B cell (primary cell): Measurements from ENCODE around the gene MYBPC3. TPM values are rescaled to one million over a fixed set of nuclear protein-coding genes. Genes with fewer than 3 reads are reported as not detected.
A peak's percentile ranks its signal among the peaks of the same experiment; 100 is the strongest.

Experiments used
- ATAC-seq: fragments of 200-7000 bp; cut with Tn5 transposase; one replicate; pipeline ENCODE4 v1.10.0; 2021; ENCODE audit warnings: low read depth, mild to moderate bottlenecking, moderate number of reproducible peaks, moderate library complexity
- CTCF ChIA-PET: fragments of 350-600 bp; sonication (Branson Sonifier 250); formaldehyde crosslinking; loops from one replicate; lab custom pipeline; 2021; ENCODE audit warnings: antibody characterized with exemption, inconsistent platforms; lab: Charles Lee
- POLR2A ChIA-PET: fragments of 350-600 bp; sonication (Branson Sonifier 250); formaldehyde crosslinking; loops from one replicate; lab custom pipeline; 2021; ENCODE audit warnings: antibody characterized with exemption; lab: Charles Lee
- DNase-seq: peaks from one replicate; pipeline ENCODE4 v3.0.0; 2013
- H2AFZ ChIP-seq: 2 replicates; pipeline ENCODE4 v1.6.1; 2012; ENCODE audit warnings: mild to moderate bottlenecking, low read depth, low read length; ENCODE audit not compliant: insufficient read depth, poor library complexity, severe bottlenecking
- H3K27ac ChIP-seq, 2 donors: 1 replicate in 1 of 2; 2 replicates in 1 of 2; pipeline ENCODE4 v1.5.1; 2012 to 2013; ENCODE audit warnings: low read length in 2 of 2, mild to moderate bottlenecking in 2 of 2, moderate library complexity in 1 of 2
- H3K27me3 ChIP-seq, 4 experiments: fragments of 200-600 bp in 1 of 4; sonication (generic) in 1 of 4; replicated peaks in 1 of 4; 1 replicate in 2 of 4; 2 replicates in 2 of 4; pipeline versions ENCODE4 v1.6.1 to v1.7.0; 2013 to 2016; ENCODE audit warnings: low read length in 3 of 4, mild to moderate bottlenecking in 2 of 4, mixed read lengths in 1 of 4, moderate library complexity in 1 of 4; ENCODE audit not compliant: insufficient read depth in 4 of 4, control insufficient read depth in 3 of 4; ENCODE audit errors: control extremely low read depth in 1 of 4
- H3K36me3 ChIP-seq, 2 experiments: replicated peaks in 1 of 2; 1 replicate in 1 of 2; 2 replicates in 1 of 2; pipeline versions ENCODE4 v1.6.1 to v1.7.1; 2013; ENCODE audit warnings: low read length in 1 of 2; ENCODE audit not compliant: insufficient read depth in 2 of 2, control insufficient read depth in 1 of 2; ENCODE audit errors: control extremely low read depth in 1 of 2, extremely low read depth in 1 of 2
- H3K4me1 ChIP-seq, 2 donors: fragments of 200-600 bp in 1 of 2; sonication (generic) in 1 of 2; 1 replicate in 1 of 2; 2 replicates in 1 of 2; pipeline versions ENCODE4 v1.5.1 to v1.6.1; 2013 to 2017; ENCODE audit warnings: low read length in 2 of 2; ENCODE audit not compliant: control insufficient read depth in 2 of 2, insufficient read depth in 2 of 2
- H3K4me2 ChIP-seq: replicated peaks from 2 replicates; pipeline ENCODE3; 2012; ENCODE audit warnings: mild to moderate bottlenecking, low read depth, low read length; ENCODE audit not compliant: poor library complexity, severe bottlenecking
- H3K4me3 ChIP-seq, 5 experiments: fragments of 200-600 bp in 1 of 5; sonication (generic) in 1 of 5; 1 replicate in 3 of 5; 2 replicates in 2 of 5; pipeline versions ENCODE4 v1.5.1 to v1.7.0; 2011 to 2016; ENCODE audit warnings: low read length in 4 of 5, mild to moderate bottlenecking in 4 of 5, low read depth in 2 of 5, control low read depth in 1 of 5, moderate library complexity in 1 of 5; ENCODE audit not compliant: insufficient read depth in 1 of 5; ENCODE audit errors: control extremely low read depth in 1 of 5, extremely low read depth in 1 of 5
- H3K79me2 ChIP-seq: fragments of 200-600 bp; sonication (generic); one replicate; pipeline ENCODE4 v1.6.0; 2016; ENCODE audit warnings: low read length; ENCODE audit not compliant: control insufficient read depth, insufficient read depth
- H3K9ac ChIP-seq: fragments of 200-600 bp; sonication (generic); 2 replicates; pipeline ENCODE4 v1.6.1; 2017; ENCODE audit warnings: mild to moderate bottlenecking, low read length, moderate library complexity
- H3K9me3 ChIP-seq, 3 donors: one replicate each; pipeline versions ENCODE4 v1.6.1 to v1.7.1; 2013; ENCODE audit warnings: low read length in 2 of 3; ENCODE audit not compliant: control insufficient read depth in 2 of 3, insufficient read depth in 1 of 3; ENCODE audit errors: control extremely low read depth in 1 of 3
- H4K20me1 ChIP-seq: 2 replicates; pipeline ENCODE4 v1.6.0; 2012; ENCODE audit warnings: mild to moderate bottlenecking, low read length; ENCODE audit not compliant: insufficient read depth, control insufficient read depth, poor library complexity, severe bottlenecking
- H3K27ac Mint-ChIP-seq: one replicate; pipeline ENCODE4 v1.8.0; 2021; ENCODE audit warnings: mixed read lengths
- H3K27me3 Mint-ChIP-seq: one replicate; pipeline ENCODE4 v1.8.0; 2021; ENCODE audit warnings: mixed read lengths
- H3K4me1 Mint-ChIP-seq: one replicate; pipeline ENCODE4 v1.8.0; 2021; ENCODE audit warnings: mixed read lengths
- H3K4me3 Mint-ChIP-seq: one replicate; pipeline ENCODE4 v1.8.0; 2021; ENCODE audit warnings: mixed read lengths
- H3K9me3 Mint-ChIP-seq: one replicate; pipeline ENCODE4 v1.8.0; 2022; ENCODE audit warnings: mixed read lengths; ENCODE audit not compliant: insufficient read depth
- EZH2 ChIP-seq: IDR thresholded peaks from 2 replicates; pipeline ENCODE4 v1.6.1; 2012; ENCODE audit warnings: borderline replicate concordance, low read depth, mild to moderate bottlenecking, moderate library complexity, low read length; ENCODE audit not compliant: insufficient read depth, poor library complexity, severe bottlenecking
- WGBS: methylation state at CpG from one replicate; pipeline ENCODE4 v1.1.5; 2013; ENCODE audit warnings: missing lambda C conversion rate; ENCODE audit not compliant: insufficient coverage; 5-methylcytosine and 5-hydroxymethylcytosine counted together
- intact Hi-C: fragments of 100-400 bp; cut with micrococcal nuclease; formaldehyde crosslinking; loops from one replicate; pipeline ENCODE4 v1.10.0; 2022
- polyA plus RNA-seq: library from polyadenylated mRNA; depleted of rRNA; stranded (reverse); fragments of >200 nt; gene quantifications from 2 replicates; pipeline ENCODE4 v1.2.3, GENCODE V29; 2012
- total RNA-seq, 2 donors: library from RNA; stranded (reverse); fragments of 120-200 nt in 1 of 2; gene quantifications; 1 replicate in 1 of 2; 2 replicates in 1 of 2; pipeline versions ENCODE4 v1.2.3 to v1.2.4, GENCODE V29; 2013 to 2022
- TF ChIP-seq, protein P1 (sequence below): fragments of 200-600 bp; IDR thresholded peaks from one replicate; pipeline ENCODE4 v1.8.0; 2022; ENCODE audit warnings: antibody characterized with exemption, mild to moderate bottlenecking

Gene MYBPC3
- total and polyA plus RNA-seq, 2 donors (not counting 1 experiment from before 2014, with no cell fraction given): 0.67 to 1.4 TPM

GRCh38 chr11:47326198-47326597 is 26.3 kb downstream of the MYBPC3 start:
- peaks cover 14% of the 10 kb centered on the region for H3K4me1 Mint-ChIP-seq
- TF ChIP-seq EZH2: no peak
- TF ChIP-seq, protein P1, sequence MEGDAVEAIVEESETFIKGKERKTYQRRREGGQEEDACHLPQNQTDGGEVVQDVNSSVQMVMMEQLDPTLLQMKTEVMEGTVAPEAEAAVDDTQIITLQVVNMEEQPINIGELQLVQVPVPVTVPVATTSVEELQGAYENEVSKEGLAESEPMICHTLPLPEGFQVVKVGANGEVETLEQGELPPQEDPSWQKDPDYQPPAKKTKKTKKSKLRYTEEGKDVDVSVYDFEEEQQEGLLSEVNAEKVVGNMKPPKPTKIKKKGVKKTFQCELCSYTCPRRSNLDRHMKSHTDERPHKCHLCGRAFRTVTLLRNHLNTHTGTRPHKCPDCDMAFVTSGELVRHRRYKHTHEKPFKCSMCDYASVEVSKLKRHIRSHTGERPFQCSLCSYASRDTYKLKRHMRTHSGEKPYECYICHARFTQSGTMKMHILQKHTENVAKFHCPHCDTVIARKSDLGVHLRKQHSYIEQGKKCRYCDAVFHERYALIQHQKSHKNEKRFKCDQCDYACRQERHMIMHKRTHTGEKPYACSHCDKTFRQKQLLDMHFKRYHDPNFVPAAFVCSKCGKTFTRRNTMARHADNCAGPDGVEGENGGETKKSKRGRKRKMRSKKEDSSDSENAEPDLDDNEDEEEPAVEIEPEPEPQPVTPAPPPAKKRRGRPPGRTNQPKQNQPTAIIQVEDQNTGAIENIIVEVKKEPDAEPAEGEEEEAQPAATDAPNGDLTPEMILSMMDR: no peak
- H3K9me3 ChIP-seq: no peaks in the 10 kb centered on the region
- no peaks in the 10 kb centered on the region for H3K27me3 ChIP-seq
- H3K4me3 ChIP-seq: no peak overlapping the region
- no peak for ATAC-seq
- H3K36me3 ChIP-seq: peaks cover 5 to 68% of the 10 kb centered on the region in 2 experiments
- H3K4me3 Mint-ChIP-seq: no peak overlapping the region
- no peaks in the 10 kb centered on the region for H3K79me2 ChIP-seq
- no peak overlapping the region for H3K4me2 ChIP-seq
- H3K4me1 ChIP-seq: peaks cover 0 to 16% of the 10 kb centered on the region in 2 donors
- H4K20me1 ChIP-seq: no peaks in the 10 kb centered on the region
- no peaks in the 10 kb centered on the region for H3K9me3 Mint-ChIP-seq
- POLR2A ChIA-PET: interaction anchor here (0.6 kb wide), 1 partner anchor 1206 kb away, joined by 7 read pairs; no protein-coding TSS in a partner anchor
- no peak for DNase-seq
- no peak overlapping the region for H2AFZ ChIP-seq
- no peak overlapping the region for H3K27ac Mint-ChIP-seq
- WGBS: 97% methylated on average over 7 of the region's 12 CpGs
- intact Hi-C loops: loop anchor here (10.0 kb wide), 1 partner anchor 49 kb away; the partner anchor contains the start of gene SPI1
- no peak overlapping the region for H3K27ac ChIP-seq
- H3K9ac ChIP-seq: no peak overlapping the region
- no peaks in the 10 kb centered on the region for H3K27me3 Mint-ChIP-seq
- CTCF ChIA-PET: interaction anchor here (0.9 kb wide), 2 partner anchors 10 to 85 kb away, joined by 3 read pairs; no protein-coding TSS in a partner anchor

DNA sequence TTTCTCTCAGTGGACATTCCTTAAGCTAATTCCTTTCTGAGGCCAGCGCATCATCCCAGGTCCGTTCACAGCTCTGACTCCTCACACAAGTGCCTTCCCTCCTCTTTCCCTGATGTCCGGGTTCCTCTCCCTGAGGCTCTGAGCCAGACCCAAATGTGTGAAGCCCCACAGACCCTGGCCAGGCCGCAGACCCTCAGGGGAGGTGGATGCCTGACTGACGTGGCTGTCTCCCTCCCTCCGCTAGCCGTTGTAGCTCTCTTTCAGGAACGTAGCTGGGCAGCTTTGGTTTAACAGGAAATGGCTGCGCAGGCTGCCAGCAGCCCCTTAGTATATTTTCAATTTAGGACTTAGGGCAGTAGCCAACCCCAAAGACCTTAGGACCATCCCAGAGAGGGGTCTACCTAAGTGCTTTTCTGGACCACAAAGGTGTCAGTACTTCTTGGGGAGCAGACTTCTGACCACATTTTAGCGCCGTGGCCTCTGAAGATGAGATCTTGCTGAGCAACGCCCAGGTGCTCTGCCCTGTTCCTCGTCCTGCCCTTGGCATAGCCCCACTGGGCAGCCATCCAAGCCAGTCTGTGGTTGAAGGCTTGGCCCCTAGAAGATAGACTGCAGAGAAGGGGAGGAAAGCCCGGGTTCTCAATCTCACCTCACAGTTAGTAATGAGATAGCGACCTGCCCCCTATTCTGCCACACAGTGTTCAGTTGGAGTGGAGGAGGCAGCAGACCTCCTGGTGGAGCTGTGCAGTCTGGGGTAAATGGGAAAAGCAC is 27.0 kb downstream of the MYBPC3 start:
- Histone ChIP-seq H2AFZ (no peak overlapping the region), H3K79me2 (no peaks in the 10 kb centered on the region), H3K9me3 (no peaks in the 10 kb centered on the region), H3K9ac (no peak overlapping the region), H3K4me3 (no peak overlapping the region), H3K27ac (no peak overlapping the region), H4K20me1 (no peaks in the 10 kb centered on the region), H3K27me3 (no peaks in the 10 kb centered on the region), H3K36me3 (peaks cover 5 to 68% of the 10 kb centered on the region in 2 experiments), H3K4me2 (no peak overlapping the region), H3K4me1 (peaks cover 0 to 16% of the 10 kb centered on the region in 2 donors)
- H3K4me3 Mint-ChIP-seq: no peak overlapping the region
- ATAC-seq (no peak), DNase-seq (no peak)
- intact Hi-C loops: loop anchor here (10.0 kb wide), 1 partner anchor 49 kb away; the partner anchor contains the start of gene SPI1
- CTCF ChIA-PET: interaction anchor here (0.9 to 1.1 kb wide), 3 partner anchors 9 to 87 kb away, joined by 3 read pairs; no protein-coding TSS in a partner anchor
- H3K27ac Mint-ChIP-seq: peak overlapping the region; percentile 5
- H3K9me3 Mint-ChIP-seq: no peaks in the 10 kb centered on the region
- POLR2A ChIA-PET: no interaction called here
- peaks cover 14% of the 10 kb centered on the region for H3K4me1 Mint-ChIP-seq
- no peak for TF ChIP-seq EZH2
- TF ChIP-seq, protein P1: no peak
- WGBS: 69% methylated on average over 13 of the region's 15 CpGs
- H3K27me3 Mint-ChIP-seq: no peaks in the 10 kb centered on the region
